ENCODE measurements around the gene COL27A1. TPM values are rescaled to one million over a fixed set of nuclear protein-coding genes. Genes with fewer than 3 reads are reported as not detected.

The COL27A1 gene
- total and polyA plus RNA-seq, 2 experiments from 2014 or later, result 10.5 to 18.0 TPM

- Histone ChIP-seq H3K36me3 (ENCODE audit: insufficient read depth) (no peaks in the 10 kb centered on the region), H3K4me1 (ENCODE audit: insufficient read depth) (no peaks in the 10 kb centered on the region), H3K27ac (ENCODE audit: low read depth) (no peak overlapping the region), H3K27me3 (ENCODE audit: insufficient read depth) (no peaks in the 10 kb centered on the region), H3F3A (replicated peaks; ENCODE audit: low read depth) (no peaks in the 10 kb centered on the region), H3K4me2 (no peak overlapping the region), H3K79me2 (replicated peaks; ENCODE audit: insufficient read depth) (no peaks in the 10 kb centered on the region), H3K9me2 (ENCODE audit: insufficient read depth) (no peaks in the 10 kb centered on the region), H2AFZ (no peak overlapping the region), H3K4me3 (no peak overlapping the region), H4K20me1 (replicated peaks; ENCODE audit: insufficient read depth) (no peaks in the 10 kb centered on the region; the same call in 1 of the 2 replicates)
- Mint-ChIP-seq H3K4me3 (no peak overlapping the region; the same call in 2 of the 3 replicates), H3K36me3 (ENCODE audit: low read depth) (no peaks in the 10 kb centered on the region), H3K27ac (no peak overlapping the region; the same call in 1 of the 2 replicates), H3K4me1 (no peaks in the 10 kb centered on the region), H3K9me3 (no peaks in the 10 kb centered on the region; the same call in 1 of the 3 replicates), H3K27me3 (ENCODE audit: insufficient read depth, low read depth, poor library complexity) (peaks cover 13% of the 10 kb centered on the region)
- ATAC-seq, result no peak
- DNase-seq (ENCODE audit: low spot score), result no peak
- no peak for TF ChIP-seq STAT1 (IDR thresholded peaks at IDR 0.05; ENCODE audit: unreplicated experiment)
- no peak for TF ChIP-seq ZNF114 (CRISPR knock-in tag; IDR thresholded peaks at IDR 0.05)
- TF ChIP-seq EZH2phosphoT487 (IDR thresholded peaks at IDR 0.05; ENCODE audit: unreplicated experiment), result no peak
- TF ChIP-seq NANOG (IDR thresholded peaks at IDR 0.05; ENCODE audit: borderline replicate concordance), result no peak
- no peak for TF ChIP-seq REST (IDR thresholded peaks at IDR 0.05; ENCODE audit: unreplicated experiment)
- TF ChIP-seq ZNF331 (CRISPR knock-in tag; IDR thresholded peaks at IDR 0.05; ENCODE audit: low read depth), result no peak
- TF ChIP-seq ZNF462 (CRISPR knock-in tag; IDR thresholded peaks at IDR 0.05), result no peak
- TF ChIP-seq CTCF (conservative IDR thresholded peaks at IDR 0.05; ENCODE audit: low read depth in 2 of 2), result no peak
- TF ChIP-seq JUNB (IDR thresholded peaks at IDR 0.05; ENCODE audit: unreplicated experiment), result no peak
- TF ChIP-seq EZH2 (IDR thresholded peaks at IDR 0.05; ENCODE audit: low read depth, unreplicated experiment), result no peak
- no peak for TF ChIP-seq ETS1 (IDR thresholded peaks at IDR 0.05)
Observed at GRCh38 chr9:114273461-114273881, 118.1 kb downstream of the COL27A1 start.

All from GM23338 (cell line).